NCI-H2227 (cell line): ENCODE measurements around the gene ABCC4.

ENCODE experiments used
- DNase-seq: peaks from one replicate; lab custom pipeline; 2025; ENCODE audit not compliant: unreplicated experiment; lab: John Stamatoyannopoulos, UW

The ABCC4 gene

DNA sequence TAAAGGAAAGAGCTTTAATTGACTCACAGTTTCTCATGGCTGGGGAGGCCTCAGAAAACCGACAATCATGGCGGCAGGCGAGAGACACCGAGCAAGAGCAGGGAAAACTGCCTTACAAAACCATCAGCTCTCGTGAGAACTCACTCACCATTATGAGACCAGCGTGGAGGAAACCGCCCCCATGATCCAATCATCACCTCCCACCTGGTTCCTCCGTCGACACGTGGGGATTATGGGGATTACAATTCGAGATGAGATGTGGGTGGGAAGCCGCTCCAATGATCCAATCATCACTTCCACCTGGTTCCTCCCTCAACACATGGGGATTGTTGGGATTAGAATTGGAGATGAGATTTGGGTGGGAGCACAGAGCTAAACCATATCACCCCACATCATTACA is 293.9 kb downstream of the ABCC4 start:
- DNase-seq = no peak

DNA sequence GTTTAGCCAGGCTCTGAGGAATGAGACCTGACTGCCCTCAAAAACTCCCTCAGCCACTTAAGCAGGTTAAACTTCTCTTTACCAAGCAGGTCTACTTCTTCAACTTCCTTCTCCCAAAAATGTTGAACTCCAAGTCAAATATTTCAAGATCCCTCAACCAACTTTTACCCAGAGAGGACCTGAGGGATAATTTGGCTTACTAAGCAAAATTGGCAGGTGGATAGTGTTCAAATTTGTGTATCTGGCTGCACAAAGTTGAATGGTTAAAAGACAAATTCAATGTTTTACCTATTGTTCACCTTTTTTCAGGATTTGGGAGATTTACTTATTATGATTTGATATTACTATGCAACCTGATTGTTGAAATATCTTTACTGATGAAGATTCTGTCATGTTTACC is 296.0 kb downstream of the ABCC4 start:
- no peak for DNase-seq

DNA sequence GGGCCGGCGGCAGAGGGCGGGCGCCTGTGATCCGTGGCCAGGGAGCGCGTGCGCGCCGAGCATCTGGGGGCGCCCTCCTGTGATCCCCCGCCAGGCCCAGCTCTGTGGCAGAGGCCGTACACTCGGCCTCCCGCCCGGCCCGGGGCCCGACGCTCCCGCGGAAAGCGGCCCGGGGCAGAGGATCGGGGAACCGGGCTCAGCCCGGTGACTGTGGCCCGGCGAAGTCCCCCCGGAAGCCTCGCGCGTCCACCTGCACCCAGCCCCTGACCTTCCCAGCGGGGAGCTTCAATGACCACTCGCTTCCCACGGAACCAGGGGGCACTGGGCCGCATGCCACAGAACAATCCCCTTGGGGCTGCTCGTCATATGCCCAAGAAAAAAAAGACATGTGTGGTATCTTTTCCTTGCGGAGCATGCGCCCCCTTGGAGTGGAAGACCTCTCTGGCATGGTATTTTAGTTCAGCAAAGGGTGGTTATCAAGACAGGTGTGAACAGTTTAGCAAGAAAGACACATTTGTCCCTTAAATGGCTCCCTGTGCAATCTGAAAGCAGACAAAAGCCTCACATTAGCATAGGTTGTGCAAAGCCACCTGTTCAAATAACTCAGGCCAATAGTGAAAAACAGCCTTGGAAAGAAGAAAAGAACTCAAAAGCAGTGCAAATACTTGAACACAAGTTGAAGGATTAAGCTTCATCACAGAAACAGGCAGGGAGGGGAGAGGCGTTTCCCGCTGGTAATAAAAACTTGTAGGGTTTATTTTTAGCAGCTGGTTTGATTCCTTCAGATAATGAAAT is 298.0 kb downstream of the ABCC4 start:
- no peak for DNase-seq

DNA sequence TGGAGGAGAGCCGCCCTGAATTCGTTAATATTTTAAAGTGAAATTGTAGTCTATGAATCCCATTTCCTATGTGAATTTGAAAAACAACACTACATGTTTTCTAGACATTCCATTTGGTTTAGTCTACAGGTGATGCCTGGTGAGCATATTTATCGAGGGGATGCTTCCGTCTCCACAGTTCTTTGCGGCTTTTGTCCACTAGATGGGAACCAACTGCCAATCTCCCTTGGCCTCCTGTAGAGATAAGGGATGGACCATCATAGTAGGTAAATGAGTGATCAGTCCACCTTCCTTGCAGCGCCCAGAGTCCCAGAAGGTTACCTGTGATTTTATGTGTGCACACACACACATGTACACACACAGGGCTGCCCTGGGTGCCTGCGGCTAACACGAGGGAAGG is 299.1 kb downstream of the ABCC4 start:
- peak; percentile 22 for DNase-seq

DNA sequence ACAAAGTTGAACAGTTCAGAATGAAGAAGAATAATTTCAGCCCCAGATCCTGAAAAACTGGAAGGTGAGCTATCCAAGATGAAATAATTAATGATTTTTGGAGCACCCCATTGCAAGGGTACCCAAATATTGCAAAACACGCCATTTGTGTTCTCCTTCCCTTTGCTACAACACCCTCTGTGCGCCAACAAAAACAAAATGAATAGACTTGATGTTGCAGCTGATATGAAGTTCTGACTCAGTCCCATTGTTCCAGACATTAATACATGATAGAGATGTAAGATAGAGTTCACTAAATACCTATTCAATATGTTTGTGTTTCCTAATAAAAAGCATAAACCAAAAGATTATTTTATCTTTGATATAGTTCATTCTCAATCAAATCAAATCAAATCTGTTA is 301.4 kb downstream of the ABCC4 start:
- DNase-seq = no peak

DNA sequence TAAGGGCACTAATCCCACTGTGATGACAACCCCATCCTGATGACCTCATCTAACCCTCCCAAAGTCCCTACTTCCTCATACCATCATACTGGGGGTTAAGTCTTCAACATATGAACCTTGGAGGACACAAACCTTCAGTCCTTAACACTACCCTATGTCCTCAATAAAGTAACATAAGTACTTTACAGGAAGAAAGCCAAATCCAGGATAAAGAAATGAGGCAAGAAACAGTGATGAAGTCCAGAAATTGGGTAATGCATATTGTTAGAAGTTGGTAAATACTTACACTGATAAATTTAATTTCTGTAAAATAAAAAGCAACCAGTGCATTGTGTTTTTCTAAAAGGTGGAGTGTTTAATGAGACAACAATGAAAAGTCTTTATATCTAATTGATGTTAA is 304.1 kb downstream of the ABCC4 start:
- DNase-seq = no peak

DNA sequence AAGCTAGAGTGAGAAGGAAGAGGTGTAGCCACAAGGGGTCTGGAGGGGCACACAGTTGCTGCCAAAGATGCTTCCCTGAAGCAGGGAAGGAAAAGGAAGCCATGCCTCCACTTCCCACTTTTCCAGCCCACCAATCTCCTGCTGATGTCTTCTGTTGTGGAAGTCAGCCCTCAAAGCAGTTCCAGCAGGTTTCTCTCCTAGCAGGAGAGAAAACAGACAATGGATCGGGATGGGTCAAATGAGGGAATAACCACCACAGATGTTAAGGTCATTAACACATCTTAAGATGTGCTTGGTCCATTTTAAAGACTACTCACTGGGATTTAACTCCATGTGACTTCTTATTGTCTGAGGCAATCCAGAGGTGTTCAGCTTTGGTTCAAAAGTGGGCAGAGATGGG is 304.8 kb downstream of the ABCC4 start:
- DNase-seq = no peak

DNA sequence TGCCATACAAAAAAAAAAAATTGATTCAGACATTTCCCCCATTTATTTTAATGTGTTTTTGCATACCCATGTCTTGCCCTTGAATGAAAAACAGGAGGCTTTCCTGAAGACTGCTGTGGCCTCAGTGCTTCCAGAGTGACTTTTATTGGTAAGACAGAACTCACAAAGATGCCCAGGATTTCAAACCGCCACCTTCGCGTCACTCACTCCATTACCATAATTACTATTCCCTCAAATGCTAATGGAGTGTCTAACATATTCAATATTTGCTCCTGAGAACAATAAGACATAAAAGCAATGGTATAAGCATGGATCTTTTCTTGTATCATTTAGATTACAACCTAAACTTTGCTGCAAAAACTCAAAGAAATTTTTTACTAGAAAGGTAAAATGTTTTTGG is 306.7 kb downstream of the ABCC4 start:
- DNase-seq = no peak

DNA sequence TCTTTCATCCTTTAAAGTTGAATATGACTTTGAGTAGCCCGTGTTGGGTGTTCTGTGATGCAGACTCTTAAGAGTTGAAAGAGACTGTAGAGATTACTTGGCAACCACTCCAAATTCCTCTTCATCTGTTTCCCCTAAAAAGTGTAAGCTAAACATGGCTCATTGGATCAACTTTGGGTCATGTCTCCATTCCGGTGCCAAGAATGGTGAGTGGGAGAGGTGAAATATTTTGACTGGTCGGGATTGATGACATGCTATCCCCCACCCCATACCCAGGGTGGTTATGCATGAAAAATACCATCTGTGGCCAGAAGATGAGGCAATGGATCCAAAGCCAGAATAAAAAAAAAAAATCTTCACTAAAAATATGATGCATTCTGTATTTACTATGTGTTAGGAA is 307.6 kb downstream of the ABCC4 start:
- no peak for DNase-seq

DNA sequence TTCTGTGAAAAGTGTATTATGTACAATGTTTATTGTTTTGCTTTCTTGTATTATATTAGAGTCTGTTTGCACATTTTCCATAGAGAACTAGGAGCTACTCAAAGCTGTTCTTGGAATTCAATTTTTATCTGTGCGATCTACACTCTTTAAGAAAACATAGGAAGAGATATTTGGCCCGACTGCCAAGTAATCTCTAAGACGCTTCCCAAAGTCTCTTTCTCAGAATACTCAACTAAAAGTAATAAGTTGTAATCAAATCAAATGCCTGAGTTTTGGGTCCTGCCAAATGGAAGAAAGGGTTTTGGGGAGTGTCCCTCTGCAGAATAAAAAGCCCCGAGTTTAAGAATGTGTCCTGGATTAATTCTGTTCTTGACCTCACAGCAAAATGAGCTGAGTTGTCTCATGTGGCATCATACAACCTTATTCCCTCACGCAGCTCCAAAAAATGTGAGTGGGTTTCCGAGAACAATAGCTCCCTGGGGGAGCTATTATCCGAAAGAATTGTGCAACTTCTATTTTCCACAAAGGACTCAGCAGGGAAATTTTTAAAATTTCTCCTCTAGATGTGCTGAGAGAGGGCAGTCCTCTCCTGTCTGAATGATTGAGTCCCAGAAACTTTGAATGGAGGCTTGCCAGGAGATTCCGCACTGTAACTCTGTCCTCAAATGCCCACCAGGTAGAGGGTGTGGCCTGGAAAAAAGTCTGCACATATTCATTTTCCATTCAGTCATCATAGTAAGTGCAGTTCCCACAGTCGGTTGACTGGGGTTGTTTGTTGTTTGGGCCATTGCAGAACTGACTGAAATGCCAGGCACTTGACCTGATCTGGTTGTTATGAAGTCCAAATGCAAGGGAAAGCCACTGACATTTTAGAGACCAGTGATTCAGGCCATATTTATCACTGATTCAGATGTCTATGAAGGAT is 309.0 kb downstream of the ABCC4 start:
- no peak for DNase-seq

DNA sequence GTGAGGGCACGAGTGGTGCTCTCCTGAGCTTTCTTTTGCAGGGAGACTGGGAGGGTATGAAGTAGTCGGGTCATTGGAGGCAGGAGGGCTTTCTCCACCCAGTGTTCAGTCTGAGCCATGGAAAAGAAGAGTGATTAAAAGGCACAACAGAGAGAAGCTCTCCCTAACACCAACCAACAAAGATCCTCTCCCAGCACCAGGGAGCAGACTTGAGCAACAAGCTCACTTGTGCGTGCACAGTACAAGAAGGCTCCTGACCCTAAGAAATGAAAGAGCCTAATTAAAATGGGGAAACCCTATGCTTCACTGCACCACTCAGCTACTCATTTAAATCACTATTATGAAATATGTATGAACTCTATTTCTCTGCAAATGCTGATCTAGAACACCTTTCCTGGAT is 312.6 kb downstream of the ABCC4 start:
- no peak for DNase-seq

DNA sequence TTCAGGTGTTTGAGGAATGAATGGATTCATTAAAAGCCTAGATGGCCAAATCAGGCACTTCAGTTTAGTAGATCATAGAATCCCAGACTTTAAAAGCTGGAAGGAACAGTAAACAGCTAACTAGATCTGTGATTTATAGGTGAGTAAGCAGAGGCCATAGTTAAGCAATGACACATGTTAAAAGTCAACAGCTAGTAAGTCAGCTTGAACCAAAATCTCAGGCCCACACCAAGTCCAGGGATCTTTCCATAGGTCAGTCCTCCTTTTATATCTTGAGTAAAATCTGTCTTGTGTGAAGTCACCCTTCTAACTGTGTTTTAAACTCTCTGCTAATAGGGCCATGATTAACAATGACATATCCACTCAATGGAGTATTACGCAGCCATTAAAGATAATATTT is 313.4 kb downstream of the ABCC4 start:
- DNase-seq = no peak

DNA sequence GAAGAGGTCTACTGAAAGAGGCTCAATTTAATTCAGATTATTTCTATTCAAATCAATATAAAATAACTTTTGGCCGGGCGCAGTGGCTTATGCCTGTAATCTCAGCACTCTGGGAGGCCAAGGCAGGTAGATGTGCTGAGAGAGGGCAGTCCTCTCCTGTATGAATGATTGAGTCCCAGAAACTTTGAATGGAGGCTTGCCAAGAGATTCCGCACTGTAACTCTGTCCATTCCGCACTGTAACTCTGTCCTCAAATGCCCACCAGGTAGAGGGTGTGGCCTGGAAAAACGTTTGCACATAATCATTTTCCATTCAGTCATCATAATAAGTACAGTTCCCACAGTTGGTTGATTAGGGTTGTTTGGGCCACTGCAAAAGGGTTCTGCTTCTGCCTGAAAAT is 314.2 kb downstream of the ABCC4 start:
- no peak for DNase-seq

DNA sequence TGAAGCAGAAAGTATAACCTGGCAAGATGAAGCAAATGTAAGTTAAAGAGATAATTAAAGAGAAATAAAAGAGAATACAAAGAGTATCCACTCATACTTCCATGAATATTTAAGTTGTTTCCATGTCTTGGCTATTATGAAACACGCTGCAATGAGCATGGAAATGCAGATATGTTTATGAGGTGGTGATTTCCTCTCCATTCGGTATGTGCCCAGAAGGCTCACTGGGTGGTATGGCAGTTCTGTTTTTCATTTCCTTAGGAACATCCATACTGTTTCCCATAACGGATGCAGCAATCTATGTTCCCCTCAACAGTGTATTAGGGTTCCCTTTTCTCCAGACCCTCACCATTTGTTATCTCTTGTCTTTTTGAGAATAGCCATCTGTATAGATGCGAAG is 316.3 kb downstream of the ABCC4 start:
- no peak for DNase-seq

DNA sequence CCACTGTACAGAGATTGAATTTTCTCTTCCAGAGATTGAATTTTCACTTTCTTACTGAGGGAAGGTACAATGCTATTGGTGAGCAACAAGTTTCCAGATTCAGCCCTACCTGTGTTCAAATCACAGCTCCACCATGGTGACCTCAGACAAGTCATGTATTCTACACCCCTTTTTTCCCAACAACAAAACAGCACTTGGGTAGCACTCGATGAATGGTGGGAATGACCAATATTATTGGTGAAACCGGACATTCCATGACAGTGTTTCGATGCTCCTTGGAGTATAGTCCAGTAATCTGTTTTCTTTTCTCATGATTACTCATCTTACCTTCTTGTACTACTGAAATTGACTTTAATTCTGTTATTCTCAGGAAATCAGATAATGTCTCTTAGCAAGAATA is 322.7 kb downstream of the ABCC4 start:
- no peak for DNase-seq

DNA sequence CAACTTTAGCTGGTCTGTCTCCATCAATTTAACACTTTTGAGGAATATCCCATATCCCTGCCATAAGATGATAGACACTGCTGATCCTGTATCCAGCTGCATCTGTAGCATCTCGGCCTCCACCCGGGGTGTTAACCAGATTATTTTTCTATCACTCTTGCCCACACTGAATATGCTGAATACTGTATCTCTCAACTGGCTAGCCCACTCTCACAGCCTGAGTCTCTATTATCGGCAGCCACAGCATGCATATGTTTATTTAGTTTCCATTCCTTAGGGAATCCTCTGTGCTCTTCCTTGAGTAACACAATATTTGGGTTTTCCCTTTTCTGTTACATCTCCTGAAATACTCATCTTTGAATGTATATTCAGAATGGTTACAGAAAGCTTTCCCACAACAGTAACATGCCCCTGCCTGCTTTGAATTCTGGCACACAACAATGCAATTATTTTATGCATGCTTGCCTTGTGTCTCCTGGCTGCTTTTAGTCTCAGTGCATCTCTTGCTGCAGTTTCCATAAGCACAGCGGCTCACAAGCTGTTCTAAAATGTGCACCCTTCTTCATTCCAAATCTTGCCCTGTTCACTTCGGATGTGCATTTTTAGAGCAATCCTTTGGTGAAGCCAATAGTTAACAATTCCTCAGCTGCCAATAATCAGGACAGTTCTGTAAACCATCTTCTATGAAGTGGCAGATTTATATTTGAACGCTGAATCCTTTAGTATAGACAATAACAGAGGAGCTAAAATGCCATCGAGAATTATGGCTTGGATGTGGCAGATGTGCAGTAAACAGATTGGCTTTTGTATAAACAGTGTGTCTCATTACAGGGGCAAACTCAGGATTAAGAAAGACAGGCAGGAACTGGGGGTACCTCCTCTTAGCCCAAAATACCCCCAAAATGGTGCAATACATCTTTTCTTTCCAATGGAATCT is 327.0 kb downstream of the ABCC4 start:
- DNase-seq = no peak

DNA sequence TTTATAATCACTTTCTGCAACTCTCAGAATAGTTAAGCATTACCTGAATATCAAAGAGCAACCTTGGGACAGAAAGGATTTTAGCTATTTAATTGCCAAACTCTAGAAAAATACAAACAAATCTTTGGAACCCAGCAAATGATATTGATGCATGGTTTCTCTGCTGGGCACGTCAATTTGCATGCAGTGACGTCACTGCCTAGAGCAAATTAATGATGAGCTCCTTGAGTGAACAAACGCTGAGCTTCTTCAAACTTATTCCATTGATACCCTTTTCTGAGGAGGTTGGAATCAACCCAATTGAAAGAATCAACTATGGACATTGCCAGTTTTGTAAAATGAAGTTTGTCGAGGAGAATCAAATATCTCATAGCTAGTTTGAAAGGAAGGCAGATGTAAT is 329.0 kb downstream of the ABCC4 start:
- no peak for DNase-seq
